ENCODE results near the gene SMIM13. TPM values are rescaled to one million over a fixed set of nuclear protein-coding genes. Genes with fewer than 3 reads are reported as not detected.
A peak's percentile ranks its signal among the peaks of the same experiment; 100 is the strongest.

SMIM13 gene
- total RNA-seq, 1 donor from 2014 or later: 12.6 TPM

GRCh38 chr6:11143394-11144371 is 50.0 kb downstream of the SMIM13 start:
- peak; percentile 92 for DNase-seq (ENCODE audit: low spot score)

DNA sequence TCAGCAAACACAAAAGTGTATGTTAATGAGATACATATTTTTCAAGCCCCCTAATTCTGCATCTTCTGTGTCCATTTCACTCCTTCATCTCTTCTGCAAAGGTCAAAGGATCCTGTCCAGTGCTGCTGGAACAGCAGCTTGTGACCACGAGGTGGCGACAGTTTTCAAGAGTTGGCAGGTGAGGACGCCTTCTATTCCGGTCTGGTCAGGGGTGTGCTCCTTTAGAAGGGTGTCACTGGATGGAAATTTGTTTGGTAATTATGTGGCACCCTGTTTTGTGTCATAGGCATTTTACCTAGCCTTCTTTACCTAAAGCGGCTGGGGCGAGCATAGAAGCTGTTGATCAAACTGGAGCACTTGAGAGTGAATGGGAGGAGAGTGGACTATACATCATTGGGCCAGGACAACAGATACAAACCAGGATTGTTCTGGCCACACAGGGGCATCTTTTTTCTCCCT is 50.8 kb downstream of the SMIM13 start:
- DNase-seq (ENCODE audit: low spot score): peak; percentile 91
- intact Hi-C loops (cut with DNase I): loop anchor here (1.0 kb wide), 1 partner anchor 352 kb away; no protein-coding TSS in a partner anchor

More at GRCh38 chr6:11143394-11144371, 50.0 kb downstream of the SMIM13 start:
- intact Hi-C loops (cut with DNase I): loop anchor here (1.0 kb wide), 1 partner anchor 353 kb away; no protein-coding TSS in a partner anchor

DNA sequence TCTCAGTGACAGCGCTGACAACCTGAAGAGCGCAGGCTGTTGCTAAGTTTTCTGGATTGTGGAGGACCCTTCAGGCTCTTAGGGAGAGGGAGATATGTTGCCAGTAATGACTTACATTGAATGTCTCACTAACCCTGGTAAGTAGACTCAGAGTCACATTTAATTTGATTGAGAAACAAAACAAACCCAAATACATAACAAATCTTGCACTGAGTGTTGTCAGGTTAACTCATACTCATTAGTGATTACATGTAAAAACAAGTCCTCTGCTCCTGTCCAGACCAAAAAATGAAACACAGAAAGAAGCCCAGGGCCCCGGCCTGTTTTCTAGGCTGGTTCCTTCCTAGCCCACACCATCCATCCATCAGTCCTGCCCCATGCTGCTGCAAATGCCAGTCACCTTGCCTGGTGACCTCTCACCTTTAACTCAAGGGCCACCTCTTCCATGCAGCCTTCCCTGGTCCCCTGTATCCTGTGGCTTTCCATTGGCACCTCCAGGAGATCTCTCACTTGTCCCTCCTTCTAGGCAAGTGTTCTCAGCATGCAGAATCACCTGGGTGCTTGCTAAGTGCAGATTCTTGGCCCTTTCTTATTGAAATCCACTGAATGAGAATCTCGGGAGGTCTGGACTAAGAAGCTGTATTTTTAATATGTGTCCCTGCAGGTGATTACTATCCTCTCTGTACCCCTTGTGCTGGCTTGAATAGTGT is 52.6 kb downstream of the SMIM13 start:
- intact Hi-C loops (cut with DNase I): no loop called here
- no peak for DNase-seq (ENCODE audit: low spot score)

GRCh38 chr6:11149551-11149950 is 55.9 kb downstream of the SMIM13 start:
- DNase-seq (ENCODE audit: low spot score): no peak
- intact Hi-C loops (cut with DNase I): no loop called here

DNA sequence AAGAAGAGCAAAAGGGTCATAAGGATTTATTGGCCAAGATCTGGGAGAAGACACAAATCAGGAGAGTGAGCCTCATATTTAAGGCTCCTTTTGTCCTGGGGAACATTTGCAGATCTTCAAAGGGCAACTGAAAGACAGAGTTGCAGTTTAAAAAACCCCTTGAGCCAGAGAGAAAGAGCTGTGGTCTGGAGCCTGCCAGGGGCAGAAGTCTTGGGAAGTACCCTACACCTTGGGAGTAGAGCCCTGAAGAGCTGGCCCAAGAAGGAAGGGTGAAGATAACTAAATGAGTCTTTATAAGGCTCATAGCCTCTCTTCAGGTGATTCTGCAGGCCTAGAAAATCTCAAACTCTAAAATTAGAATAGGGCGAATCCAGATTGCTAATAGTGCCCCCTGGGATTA is 57.9 kb downstream of the SMIM13 start:
- intact Hi-C loops (cut with DNase I): no loop called here
- DNase-seq (ENCODE audit: low spot score): no peak

- no peak for DNase-seq (ENCODE audit: low spot score)
- intact Hi-C loops (cut with DNase I): no loop called here
These were observed 58.9 kb downstream of the SMIM13 start for GRCh38 chr6:11152581-11152980.

DNA sequence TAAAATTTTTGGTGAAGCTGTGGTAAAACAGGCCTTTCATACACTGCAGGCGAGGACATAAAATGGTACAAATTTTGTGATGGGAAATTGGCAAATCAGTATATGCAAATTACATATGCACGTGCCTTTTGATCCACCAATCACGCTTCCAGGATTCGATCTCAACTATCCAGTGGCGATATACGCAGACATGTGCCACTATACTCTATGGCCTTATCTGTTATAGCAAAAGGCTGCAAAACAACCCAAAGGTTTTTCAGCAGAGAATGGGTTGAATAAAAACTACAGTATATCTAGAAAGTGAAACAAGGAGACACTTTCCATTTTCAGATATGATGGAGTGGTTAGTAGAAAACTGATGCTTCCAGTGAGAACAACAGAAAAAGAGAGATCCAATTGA is 59.8 kb downstream of the SMIM13 start:
- no peak for DNase-seq (ENCODE audit: low spot score)
- intact Hi-C loops (cut with DNase I): no loop called here

DNA sequence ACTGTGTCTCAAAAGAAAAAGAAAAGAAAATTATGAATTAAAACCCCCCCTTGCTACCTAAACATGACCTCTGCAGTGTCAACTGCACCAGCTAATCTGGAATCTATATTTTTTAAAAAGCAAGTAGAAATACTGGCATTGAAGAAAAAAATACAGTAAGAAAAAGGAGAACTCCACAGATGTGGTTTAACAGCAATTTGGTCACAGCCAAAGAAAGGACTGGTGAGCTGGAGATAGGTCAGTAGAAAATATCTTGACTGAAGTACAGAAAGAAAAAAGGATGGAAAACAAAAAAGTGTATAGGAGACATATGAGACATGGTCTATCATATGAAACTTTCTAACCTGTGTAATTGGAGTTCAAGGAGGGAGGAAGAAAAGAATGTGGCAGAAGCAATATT is 62.0 kb downstream of the SMIM13 start:
- DNase-seq (ENCODE audit: low spot score): no peak
- intact Hi-C loops (cut with DNase I): no loop called here

- intact Hi-C loops (cut with DNase I): no loop called here
- no peak for DNase-seq (ENCODE audit: low spot score)
These were observed 66.6 kb downstream of the SMIM13 start for GRCh38 chr6:11160199-11160598.

- intact Hi-C loops (cut with DNase I): no loop called here
- DNase-seq (ENCODE audit: low spot score): no peak
These were observed 67.7 kb downstream of the SMIM13 start for GRCh38 chr6:11161031-11161956.

DNA sequence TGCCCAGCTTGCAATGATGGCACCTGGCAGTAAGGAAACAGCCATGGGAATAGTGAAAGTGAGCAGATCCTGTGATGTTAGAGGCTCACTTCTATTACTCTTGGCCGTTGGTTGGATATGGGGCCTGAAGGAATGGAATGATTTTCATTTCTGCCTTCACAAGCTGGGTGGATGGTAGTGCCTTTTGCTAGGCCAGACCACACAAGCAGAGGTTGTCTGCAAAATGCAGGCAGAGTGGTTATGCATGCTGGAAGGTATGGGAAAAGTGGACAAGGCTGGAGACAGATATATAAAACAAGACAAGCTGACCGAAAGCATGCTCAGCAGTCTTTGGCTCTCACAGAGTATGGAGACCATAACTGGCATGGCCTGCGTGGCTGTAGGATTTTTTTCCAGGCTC is 68.6 kb downstream of the SMIM13 start:
- intact Hi-C loops (cut with DNase I): no loop called here
- no peak for DNase-seq (ENCODE audit: low spot score)

- DNase-seq (ENCODE audit: low spot score): no peak
- intact Hi-C loops (cut with DNase I): no loop called here
These were observed 70.3 kb downstream of the SMIM13 start for GRCh38 chr6:11163932-11164331.

DNA sequence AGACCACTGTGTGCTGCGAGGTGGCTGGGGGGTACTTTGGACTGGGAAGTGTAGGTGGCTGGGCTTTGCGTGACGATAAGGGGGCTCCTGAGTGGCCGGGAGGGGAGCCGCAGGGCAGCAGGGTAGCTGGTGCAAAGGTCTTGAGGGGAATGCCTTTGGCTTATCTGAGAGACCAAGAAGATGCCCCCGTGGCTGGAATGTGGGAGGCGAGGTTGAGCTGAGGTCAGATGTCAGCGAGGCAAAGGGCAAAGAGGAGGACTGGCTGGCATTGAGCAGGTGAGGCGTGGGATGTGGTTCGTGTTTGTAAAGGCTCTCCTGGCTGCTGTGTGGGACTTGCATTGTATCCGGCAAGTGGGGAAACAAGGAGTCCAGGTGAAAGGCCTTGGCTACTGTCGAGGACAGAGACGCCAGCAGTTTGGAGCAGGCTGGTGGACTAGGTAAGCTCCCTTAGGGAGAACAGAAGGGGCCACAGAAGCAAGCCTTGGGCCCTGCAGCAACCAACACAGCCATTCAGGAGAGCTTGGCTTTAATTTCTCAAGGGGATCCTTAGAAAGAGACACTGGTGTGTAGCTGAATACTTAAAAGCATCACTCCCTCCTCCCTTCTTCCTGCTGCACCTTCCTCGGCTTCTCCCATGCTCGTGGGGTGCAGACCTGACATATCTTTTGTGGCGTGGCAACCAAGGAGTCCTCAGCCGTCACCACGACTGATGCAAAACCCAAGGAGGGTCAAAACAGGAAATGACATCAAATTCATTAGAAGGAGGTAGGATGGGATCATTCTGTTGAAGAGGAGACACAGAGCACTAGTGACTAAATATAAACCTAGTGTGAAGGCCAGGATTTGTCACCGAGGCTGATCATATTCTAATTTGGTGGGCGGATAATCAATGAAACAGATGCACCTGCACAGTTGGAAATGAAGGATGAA is 71.3 kb downstream of the SMIM13 start:
- DNase-seq (ENCODE audit: low spot score): no peak
- intact Hi-C loops (cut with DNase I): no loop called here

- intact Hi-C loops (cut with DNase I): no loop called here
- no peak for DNase-seq (ENCODE audit: low spot score)
These were observed 73.3 kb downstream of the SMIM13 start for GRCh38 chr6:11166948-11167347.

- intact Hi-C loops (cut with DNase I): no loop called here
- DNase-seq (ENCODE audit: low spot score): no peak
These were observed 74.5 kb downstream of the SMIM13 start for GRCh38 chr6:11168091-11168635.

DNA sequence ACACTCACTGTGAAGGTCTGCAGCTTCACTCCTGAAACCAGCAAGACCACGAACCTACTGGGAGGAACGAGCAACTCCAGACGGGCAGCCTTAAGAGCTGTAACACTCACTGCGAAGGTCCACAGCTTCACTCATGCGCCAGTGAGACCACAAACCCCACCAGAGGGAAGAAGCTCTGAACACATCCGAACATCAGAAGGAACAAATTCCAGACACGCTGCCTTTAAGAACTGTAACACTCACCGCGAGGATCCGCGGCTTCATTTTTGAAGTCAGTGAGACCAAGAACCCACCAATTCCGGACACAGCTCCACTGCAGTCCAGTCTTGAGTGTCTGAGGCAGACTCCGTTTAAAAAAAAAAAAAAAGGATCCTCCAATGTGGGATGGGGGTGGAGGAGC is 78.3 kb downstream of the SMIM13 start:
- intact Hi-C loops (cut with DNase I): loop anchor here (1.0 to 10.0 kb wide), 3 partner anchors 60 to 323 kb away; partner anchors contain the start of gene NEDD9
- DNase-seq (ENCODE audit: low spot score): no peak

GRCh38 chr6:11172501-11173327 is 79.1 kb downstream of the SMIM13 start:
- intact Hi-C loops (cut with DNase I): loop anchor here (1.0 to 10.0 kb wide), 3 partner anchors 60 to 323 kb away; partner anchors contain the start of gene NEDD9
- DNase-seq (ENCODE audit: low spot score): peak; percentile 84

Measured in cardiac septum (tissue), 1 donor.